GM13977 (cell line): Measurements from ENCODE around the gene ALAD.

Experiments
- DNase-seq: peaks from one replicate; pipeline ENCODE4 v3.0.0; 2012; ENCODE audit warnings: low spot score
- CTCF ChIP-seq: IDR thresholded peaks from 2 replicates; pipeline ENCODE4 v1.5.1; 2012; ENCODE audit warnings: mild to moderate bottlenecking, control low read depth; ENCODE audit not compliant: insufficient read depth; ENCODE audit errors: extremely low read depth, missing control alignments
- in situ Hi-C: fragments of 300-500 bp; cut with MboI; formaldehyde crosslinking; loops from one replicate; pipeline ENCODE4 v1.12.0; 2022; ENCODE audit warnings: low sequenced_read_pairs, low pct_unique_long_range_greater_than_20kb, mixed read lengths, inconsistent platforms; ENCODE audit not compliant: unreplicated experiment

Gene ALAD

DNA sequence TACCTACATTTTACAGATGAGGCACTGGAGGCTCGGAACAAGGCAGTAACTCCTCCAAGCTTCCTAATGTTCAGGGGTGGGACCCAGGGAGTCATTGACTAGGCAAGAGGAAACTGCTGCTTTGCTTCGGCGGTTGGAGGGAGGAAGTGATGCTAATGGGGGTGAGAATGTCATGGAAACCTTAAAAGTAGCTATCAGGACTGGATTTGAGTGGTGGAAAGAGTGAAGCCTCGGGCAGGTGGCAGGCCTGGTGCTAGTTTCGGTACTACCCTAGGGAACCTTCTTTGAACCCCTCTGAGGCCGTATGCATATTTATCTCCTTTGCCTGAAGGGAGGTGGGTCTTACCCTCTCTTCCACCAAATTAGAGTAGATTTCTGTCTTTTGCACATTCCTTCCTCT, 50.1 kb downstream of the ALAD start:
- in situ Hi-C loops, result no loop called here

GRCh38 chr9:113350107-113350661, 50.9 kb downstream of the ALAD start:
- in situ Hi-C loops, result no loop called here
- TF ChIP-seq CTCF, result no peak
- peak; percentile 39 for DNase-seq

More for the DNA sequence above, 50.1 kb downstream of the ALAD start:
- DNase-seq, result peak; percentile 59
- TF ChIP-seq CTCF, result no peak

GRCh38 chr9:113349445-113350094, 51.5 kb downstream of the ALAD start, which contains the start of gene BSPRY:
BSPRY (plus strand) TSS chr9:113349541; CDS start chr9:113349580, 39 bp downstream.
- in situ Hi-C loops, result no loop called here
- DNase-seq, result peak; percentile 69
- no peak for TF ChIP-seq CTCF

DNA sequence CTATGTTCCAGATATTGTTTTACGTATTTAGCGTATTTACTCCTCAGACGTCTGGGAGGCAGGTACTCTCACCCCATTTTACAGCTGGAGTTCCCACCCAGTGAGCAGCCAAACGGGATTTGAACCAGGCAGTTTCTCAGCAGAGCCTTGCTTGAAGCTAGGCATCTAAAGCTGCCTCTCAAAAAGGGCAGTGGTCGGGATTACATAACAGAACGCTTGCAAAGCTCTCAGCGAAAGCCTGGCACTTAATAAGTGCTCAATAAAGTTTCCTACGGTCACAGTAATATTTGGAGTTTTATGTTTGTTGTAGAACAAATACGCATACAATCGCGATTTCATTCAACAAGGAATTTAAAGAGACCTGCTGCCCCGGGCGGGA, 52.0 kb downstream of the ALAD start:
- no peak for TF ChIP-seq CTCF
- no peak for DNase-seq
- in situ Hi-C loops, result no loop called here

GRCh38 chr9:113348437-113348836, 52.6 kb downstream of the ALAD start:
- in situ Hi-C loops, result no loop called here
- TF ChIP-seq CTCF, result no peak
- no peak for DNase-seq

GRCh38 chr9:113345671-113346070, 55.4 kb downstream of the ALAD start:
- DNase-seq, result no peak
- no peak for TF ChIP-seq CTCF
- in situ Hi-C loops, result no loop called here
